Gastrocnemius medialis (tissue), 4 donors: ENCODE data around the gene PPP2R3B. TPM values are rescaled to one million over a fixed set of nuclear protein-coding genes. Genes with fewer than 3 reads are reported as not detected.
"Not testable (repeated sequence)": the region's sequence is repeated elsewhere in the genome, so short reads cannot be mapped to it uniquely, and the experiment has no call there.

Experiments
- ATAC-seq, 2 donors: fragments of 150-250 bp; one replicate each; pipeline ENCODE4 v1.9.1; 2016
- DNase-seq, 2 donors: peaks; one replicate each; pipeline ENCODE4 v3.0.0-alpha.2; 2019
- H3K27ac ChIP-seq, 4 donors: fragments of 200-600 bp; sonication (generic); 1 replicate in 1 of 4; 2 replicates in 3 of 4; pipeline ENCODE4 v1.5.1; 2016 to 2018; ENCODE audit warnings: mild to moderate bottlenecking in 2 of 4, moderate library complexity in 1 of 4
- H3K27me3 ChIP-seq, 3 donors: fragments of 200-600 bp; sonication (generic) in 2 of 3; 1 replicate in 1 of 3; 2 replicates in 2 of 3; pipeline versions ENCODE4 v1.5.1 to v1.6.0; 2016 to 2019; ENCODE audit warnings: mild to moderate bottlenecking in 1 of 3, moderate library complexity in 1 of 3
- H3K36me3 ChIP-seq, 2 donors: fragments of 200-600 bp; sonication (generic) in 1 of 2; one replicate each; pipeline ENCODE4 v1.5.1; 2017 to 2018
- H3K4me1 ChIP-seq, 2 donors: fragments of 200-600 bp; sonication (generic) in 1 of 2; one replicate each; pipeline ENCODE4 v1.5.1; 2016 to 2017; ENCODE audit warnings: mild to moderate bottlenecking in 2 of 2
- H3K4me3 ChIP-seq, 4 donors: fragments of 200-600 bp; sonication (generic) in 3 of 4; 1 replicate in 1 of 4; 2 replicates in 3 of 4; pipeline ENCODE4 v1.5.1; 2016 to 2019; ENCODE audit warnings: mild to moderate bottlenecking in 2 of 4
- H3K9me3 ChIP-seq, 3 donors: fragments of 200-600 bp; sonication (generic) in 2 of 3; 1 replicate in 1 of 3; 2 replicates in 2 of 3; pipeline ENCODE4 v1.5.1; 2016 to 2019
- CTCF ChIP-seq, 5 experiments: fragments of 450-650 bp in 3 of 5; fragments of 200-600 bp in 2 of 5; sonication (generic) in 2 of 5; IDR thresholded peaks in 4 of 5; conservative IDR thresholded peaks in 1 of 5; 1 replicate in 4 of 5; 2 replicates in 1 of 5; pipeline ENCODE4 v1.5.1; 2016 to 2019; ENCODE audit warnings: antibody characterized with exemption in 5 of 5, mild to moderate bottlenecking in 3 of 5, moderate library complexity in 3 of 5
- POLR2A ChIP-seq, 2 donors: fragments of 450-650 bp; IDR thresholded peaks; one replicate each; pipeline ENCODE4 v1.6.1; 2017; ENCODE audit warnings: antibody characterized with exemption in 2 of 2, mild to moderate bottlenecking in 2 of 2, moderate library complexity in 2 of 2
- in situ Hi-C, 4 donors: fragments of 200-750 bp; cut with MboI; loops; one replicate each; pipeline versions ENCODE4 v1.15.0 to v1.8.0; 2017; ENCODE audit warnings: low sequenced_read_pairs in 4 of 4
- intact Hi-C: fragments of 100-400 bp; cut with DNase I; formaldehyde crosslinking; loops from one replicate; pipeline ENCODE4 v1.15.1; 2023; ENCODE audit warnings: low total_unique reads
- total RNA-seq, 4 donors: library from RNA; depleted of rRNA; stranded (reverse); fragments of >200 nt; gene quantifications; one replicate each; pipeline versions ENCODE4 v1.1.0 to v1.2.3, GENCODE V29; 2016

PPP2R3B gene
- total RNA-seq, 4 donors from 2014 or later = 53.8 to 103 (median 69.4) TPM

- no peak for TF ChIP-seq CTCF (IDR thresholded peaks at IDR 0.05 in 4 of 5, conservative IDR thresholded peaks at IDR 0.05 in 1 of 5)
- TF ChIP-seq POLR2A (IDR thresholded peaks at IDR 0.05) = no peak
- Histone ChIP-seq H3K9me3 (no peaks in the 10 kb centered on the region), H3K27me3 (peaks cover 0 to 7% (median 6%) of the 10 kb centered on the region in 3 donors), H3K36me3 (no peaks in the 10 kb centered on the region), H3K4me3 (no peak overlapping the region), H3K4me1 (peaks cover 0 to 9% of the 10 kb centered on the region in 2 donors), H3K27ac (no peak overlapping the region)
- ATAC-seq (no peak), DNase-seq (no peak)
- intact Hi-C loops = no loop called here
- in situ Hi-C loops = loop anchor here in 1 of 4 donors (10.0 kb wide), 1 partner anchor 57 kb away; the partner anchor contains the start of gene PPP2R3B
Measured at GRCh38 chrX:327660-328126, 59.0 kb downstream of the PPP2R3B start.

GRCh38 chrX:324664-325063, 62.0 kb downstream of the PPP2R3B start:
- H3K4me3 ChIP-seq, H3K27ac ChIP-seq, intact Hi-C loops, H3K36me3 ChIP-seq, H3K9me3 ChIP-seq, ATAC-seq, DNase-seq, H3K27me3 ChIP-seq: not testable (repeated sequence)
- peaks cover 9 to 15% of the 10 kb centered on the region in 2 donors for H3K4me1 ChIP-seq
- in situ Hi-C loops = loop anchor here in 1 of 4 donors (10.0 kb wide), 1 partner anchor 60 kb away; the partner anchor contains the start of gene PPP2R3B

GRCh38 chrX:323721-324628, 62.7 kb downstream of the PPP2R3B start:
- peaks cover 0 to 7% (median 6%) of the 10 kb centered on the region in 3 donors for H3K27me3 ChIP-seq

GRCh38 chrX:320126-320783, 66.5 kb downstream of the PPP2R3B start:
- Histone ChIP-seq H3K27me3 (peaks cover 0 to 7% (median 6%) of the 10 kb centered on the region in 3 donors), H3K4me3 (peak overlapping the region; percentile 86 to 94 (median 90)), H3K9me3 (no peaks in the 10 kb centered on the region), H3K4me1 (peaks cover 9 to 22% of the 10 kb centered on the region in 2 donors), H3K27ac (peak overlapping the region in 3 of 4 donors; percentile 17 to 91 (median 83)), H3K36me3 (peaks cover 0 to under 1% of the 10 kb centered on the region in 2 donors)
- in situ Hi-C loops (loop anchor here in 1 of 4 donors (10.0 kb wide), 1 partner anchor 65 kb away; the partner anchor contains the start of gene PPP2R3B), intact Hi-C loops (no loop called here)
- no peak for DNase-seq
- TF ChIP-seq CTCF (IDR thresholded peaks at IDR 0.05 in 4 of 5, conservative IDR thresholded peaks at IDR 0.05 in 1 of 5) (no peak), POLR2A (IDR thresholded peaks at IDR 0.05) (no peak)
- no peak for ATAC-seq

More at GRCh38 chrX:323721-324628, 62.7 kb downstream of the PPP2R3B start:
- in situ Hi-C loops = loop anchor here in 1 of 4 donors (10.0 kb wide), 1 partner anchor 61 kb away; the partner anchor contains the start of gene PPP2R3B
- H3K9me3 ChIP-seq = no peaks in the 10 kb centered on the region
- H3K4me3 ChIP-seq = no peak overlapping the region
- intact Hi-C loops = no loop called here
- DNase-seq (peak in 1 of 2 donors; percentile 25), ATAC-seq (peak; percentile 2 to 7)
- peaks cover 9 to 19% of the 10 kb centered on the region in 2 donors for H3K4me1 ChIP-seq
- no peak overlapping the region for H3K27ac ChIP-seq
- no peaks in the 10 kb centered on the region for H3K36me3 ChIP-seq
- no peak for TF ChIP-seq POLR2A (IDR thresholded peaks at IDR 0.05)
- TF ChIP-seq CTCF (IDR thresholded peaks at IDR 0.05 in 4 of 5, conservative IDR thresholded peaks at IDR 0.05 in 1 of 5) = peak in 1 of 5 experiments; percentile 30
